Chondrocyte (in vitro differentiated cells): ENCODE data around the gene SMARCC1. TPM values are rescaled to one million over a fixed set of nuclear protein-coding genes. Genes with fewer than 3 reads are reported as not detected.

Source experiments
- DNase-seq: peaks from one replicate; pipeline ENCODE4 v3.0.0; 2021; ENCODE audit warnings: mixed read lengths, low spot score
- H3K27ac Mint-ChIP-seq: one replicate; pipeline ENCODE4 v1.8.0; 2021; ENCODE audit warnings: mild to moderate bottlenecking, moderate library complexity, mixed read lengths; ENCODE audit not compliant: unreplicated experiment
- H3K27me3 Mint-ChIP-seq: 2 replicates; pipeline ENCODE4 v1.8.0; 2021; ENCODE audit warnings: low read depth, mixed read lengths
- H3K36me3 Mint-ChIP-seq: 2 replicates; pipeline ENCODE4 v1.8.0; 2021; ENCODE audit warnings: low read depth, mixed read lengths
- H3K4me1 Mint-ChIP-seq: 2 replicates; pipeline ENCODE4 v1.8.0; 2021; ENCODE audit warnings: low read depth, mild to moderate bottlenecking, mixed read lengths
- H3K4me3 Mint-ChIP-seq: one replicate; pipeline ENCODE4 v1.8.0; 2021; ENCODE audit warnings: mild to moderate bottlenecking, moderate library complexity, mixed read lengths; ENCODE audit not compliant: unreplicated experiment
- H3K9me3 Mint-ChIP-seq: 2 replicates; pipeline ENCODE4 v1.8.0; 2021; ENCODE audit warnings: low read depth, mixed read lengths
- total RNA-seq: library from RNA; stranded (reverse); gene quantifications from 3 replicates; pipeline ENCODE4 v1.2.1, GENCODE V29; 2021
- TF ChIP-seq, protein P1 (sequence below): fragments of 200-600 bp; sonication (generic); IDR thresholded peaks from 2 replicates; pipeline ENCODE4 v1.5.0; 2021; ENCODE audit warnings: antibody characterized with exemption, mild to moderate bottlenecking, moderate library complexity

Gene SMARCC1
- total RNA-seq, 1 donor from 2014 or later: 83.5 TPM

DNA sequence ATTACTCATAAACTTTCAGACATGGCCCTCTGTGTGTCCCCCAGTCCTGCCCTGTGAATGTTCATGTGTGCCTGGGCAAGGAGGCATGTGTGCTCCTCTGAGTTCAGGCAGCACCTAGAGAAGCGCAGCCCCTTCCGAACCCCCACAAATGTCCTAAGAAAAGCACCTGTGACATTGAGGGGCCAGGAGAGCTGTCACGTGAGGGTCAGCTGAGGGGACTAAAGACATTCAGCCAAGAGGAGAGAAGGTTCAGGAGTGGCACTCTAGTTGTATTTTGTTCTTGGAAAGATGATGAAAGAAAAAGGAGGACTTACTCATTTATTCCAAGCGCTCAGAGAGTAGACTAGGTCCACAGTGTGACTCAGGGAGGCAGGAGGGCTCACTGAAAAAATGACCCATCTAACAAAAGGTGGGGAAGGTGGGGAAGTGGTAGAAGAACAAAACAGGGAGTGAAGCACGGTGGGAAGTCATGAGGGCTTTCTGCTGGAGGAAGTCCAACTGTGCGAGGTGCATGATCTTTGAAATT, 240.0 kb downstream of the SMARCC1 start:
- no peaks in the 10 kb centered on the region for H3K36me3 Mint-ChIP-seq
- no peak overlapping the region for H3K27ac Mint-ChIP-seq
- DNase-seq: no peak
- TF ChIP-seq, protein P1, sequence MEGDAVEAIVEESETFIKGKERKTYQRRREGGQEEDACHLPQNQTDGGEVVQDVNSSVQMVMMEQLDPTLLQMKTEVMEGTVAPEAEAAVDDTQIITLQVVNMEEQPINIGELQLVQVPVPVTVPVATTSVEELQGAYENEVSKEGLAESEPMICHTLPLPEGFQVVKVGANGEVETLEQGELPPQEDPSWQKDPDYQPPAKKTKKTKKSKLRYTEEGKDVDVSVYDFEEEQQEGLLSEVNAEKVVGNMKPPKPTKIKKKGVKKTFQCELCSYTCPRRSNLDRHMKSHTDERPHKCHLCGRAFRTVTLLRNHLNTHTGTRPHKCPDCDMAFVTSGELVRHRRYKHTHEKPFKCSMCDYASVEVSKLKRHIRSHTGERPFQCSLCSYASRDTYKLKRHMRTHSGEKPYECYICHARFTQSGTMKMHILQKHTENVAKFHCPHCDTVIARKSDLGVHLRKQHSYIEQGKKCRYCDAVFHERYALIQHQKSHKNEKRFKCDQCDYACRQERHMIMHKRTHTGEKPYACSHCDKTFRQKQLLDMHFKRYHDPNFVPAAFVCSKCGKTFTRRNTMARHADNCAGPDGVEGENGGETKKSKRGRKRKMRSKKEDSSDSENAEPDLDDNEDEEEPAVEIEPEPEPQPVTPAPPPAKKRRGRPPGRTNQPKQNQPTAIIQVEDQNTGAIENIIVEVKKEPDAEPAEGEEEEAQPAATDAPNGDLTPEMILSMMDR: no peak
- H3K9me3 Mint-ChIP-seq: no peaks in the 10 kb centered on the region
- no peaks in the 10 kb centered on the region for H3K4me1 Mint-ChIP-seq
- no peak overlapping the region for H3K4me3 Mint-ChIP-seq
- peaks cover 3% of the 10 kb centered on the region for H3K27me3 Mint-ChIP-seq

DNA sequence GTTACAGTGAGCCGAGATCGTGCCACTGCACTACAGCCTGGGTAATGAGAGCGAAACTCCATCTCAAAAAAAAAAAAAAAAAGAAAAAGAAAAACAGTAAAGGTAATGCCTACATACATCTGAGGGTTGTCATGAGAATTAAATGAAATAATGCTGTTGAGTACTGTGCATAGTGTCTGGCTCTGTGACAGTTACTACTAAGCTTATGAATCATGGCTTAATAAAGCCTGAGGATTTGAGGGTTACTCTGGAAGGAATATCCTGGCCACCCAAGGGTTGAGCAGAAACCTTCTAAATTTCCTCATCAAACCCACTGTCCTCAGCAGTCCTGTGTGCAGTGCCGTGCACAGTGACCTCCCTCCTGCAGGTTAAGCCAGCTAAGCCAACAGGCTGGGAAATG, 241.4 kb downstream of the SMARCC1 start:
- Mint-ChIP-seq H3K27ac (no peak overlapping the region), H3K4me3 (no peak overlapping the region), H3K36me3 (no peaks in the 10 kb centered on the region), H3K27me3 (peaks cover 3% of the 10 kb centered on the region), H3K9me3 (no peaks in the 10 kb centered on the region), H3K4me1 (no peaks in the 10 kb centered on the region)
- TF ChIP-seq, protein P1: no peak
- DNase-seq: no peak

DNA sequence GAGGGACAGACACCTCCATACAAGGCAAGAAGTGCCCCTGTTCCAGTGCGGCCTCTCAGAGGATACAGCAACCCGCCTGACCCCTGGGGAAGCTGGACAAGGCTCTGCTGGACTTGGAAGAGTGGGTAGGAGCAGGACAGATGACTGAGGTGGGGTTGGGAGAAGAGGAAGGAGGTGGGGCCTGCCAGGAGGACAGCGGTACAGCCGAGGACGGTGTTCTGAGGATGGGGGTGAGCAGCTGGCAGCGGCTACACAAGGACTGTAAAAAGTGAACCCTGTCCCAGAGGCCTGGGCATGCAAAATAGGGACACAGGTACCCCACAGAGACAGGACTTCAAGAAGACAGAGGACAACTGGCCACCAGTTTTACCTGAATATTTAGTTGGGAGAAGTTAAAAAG, 244.7 kb downstream of the SMARCC1 start:
- Mint-ChIP-seq H3K36me3 (no peaks in the 10 kb centered on the region), H3K27me3 (peaks cover 8% of the 10 kb centered on the region), H3K9me3 (no peaks in the 10 kb centered on the region), H3K4me3 (no peak overlapping the region), H3K4me1 (no peaks in the 10 kb centered on the region), H3K27ac (no peak overlapping the region)
- TF ChIP-seq, protein P1: no peak
- DNase-seq: peak; percentile 71

DNA sequence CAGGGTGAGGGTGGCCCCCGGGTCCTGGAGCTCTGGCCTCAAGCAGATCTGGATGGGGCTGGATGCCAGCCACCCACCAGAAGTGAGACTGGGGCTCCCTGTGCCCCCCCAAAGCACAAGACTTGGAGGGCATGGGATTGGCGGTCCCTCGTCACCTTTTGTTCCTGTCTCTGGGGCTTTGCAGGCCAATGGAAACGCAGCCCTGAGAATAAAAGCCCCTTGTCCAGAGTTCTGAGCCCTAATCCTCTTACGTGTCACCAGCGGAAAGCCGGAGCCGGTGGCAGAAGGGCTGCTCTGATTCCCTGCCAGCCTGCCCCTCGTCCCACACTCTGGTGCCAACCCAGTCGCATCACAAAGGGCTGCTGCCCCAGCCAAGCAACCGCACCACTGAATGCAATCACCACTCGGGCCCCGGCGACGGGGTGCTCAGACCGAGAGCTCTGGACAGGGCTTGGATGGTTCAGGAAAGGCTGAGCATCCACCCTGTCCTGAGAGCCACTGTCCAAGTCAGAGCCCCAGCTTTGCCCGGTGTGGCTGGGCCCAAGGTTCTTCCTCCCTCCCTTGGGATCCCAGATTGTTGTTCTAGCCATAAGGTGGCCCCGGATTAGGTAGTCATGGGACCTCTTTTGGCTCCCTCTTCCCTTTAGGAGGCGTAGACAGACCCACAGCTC, 245.3 kb downstream of the SMARCC1 start:
- DNase-seq: peak; percentile 66
- Mint-ChIP-seq H3K27me3 (peaks cover 8% of the 10 kb centered on the region), H3K27ac (no peak overlapping the region), H3K4me3 (no peak overlapping the region), H3K9me3 (no peaks in the 10 kb centered on the region), H3K36me3 (no peaks in the 10 kb centered on the region), H3K4me1 (no peaks in the 10 kb centered on the region)
- TF ChIP-seq, protein P1: no peak

Other genes starting within 250 kb of the SMARCC1 start
- gene CSPG5, start 203.0 kb downstream of the SMARCC1 start, total RNA-seq: 1.2 to 2.8 TPM (median 2.1 TPM) in 3 replicates
- 44.8 to 73.7 TPM (median 47.5 TPM) in 3 replicates for gene DHX30, start 21.2 kb upstream of the SMARCC1 start, total RNA-seq
- gene MAP4, start 234.5 kb upstream of the SMARCC1 start, total RNA-seq: 376 to 414 TPM (median 401 TPM) in 3 replicates